ENCODE data around the gene SDK2. TPM values are rescaled to one million over a fixed set of nuclear protein-coding genes. Genes with fewer than 3 reads are reported as not detected.
A peak's percentile ranks its signal among the peaks of the same experiment; 100 is the strongest.

SDK2 gene
- total RNA-seq, 2 donors from 2014 or later: 16.5 to 26.3 TPM

DNA sequence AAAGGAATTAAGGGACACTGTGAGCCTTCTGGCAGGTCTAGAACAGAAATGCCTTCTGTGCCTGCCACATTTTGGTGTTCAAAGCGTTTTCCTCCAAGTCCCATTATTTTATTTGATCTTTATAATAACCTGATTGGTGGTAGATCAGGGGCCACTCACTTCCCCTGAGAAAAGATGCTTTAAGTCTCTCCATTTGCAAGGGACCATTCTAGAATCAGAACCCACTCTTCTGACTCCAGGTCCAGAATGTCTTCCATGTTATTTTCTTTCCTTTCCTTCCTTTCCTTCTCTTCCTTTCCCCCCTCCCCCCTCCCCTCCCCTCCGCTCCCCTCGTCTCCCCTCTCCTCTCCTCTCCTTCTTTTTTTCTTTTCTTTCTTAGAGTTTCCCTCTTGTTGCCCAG lies 313.2 kb downstream of the SDK2 start:
- Histone ChIP-seq H3K36me3 (no peaks in the 10 kb centered on the region), H3K27ac (no peak overlapping the region), H3K4me3 (no peak overlapping the region), H3K9me3 (no peaks in the 10 kb centered on the region), H3K27me3 (replicated peaks; ENCODE audit: insufficient read depth) (no peaks in the 10 kb centered on the region), H3K4me1 (replicated peaks) (no peaks in the 10 kb centered on the region)
- 51% methylated on average over 3 of the region's 3 CpGs for WGBS
- TF ChIP-seq POLR2A (IDR thresholded peaks at IDR 0.05): no peak
- TF ChIP-seq, protein P1, sequence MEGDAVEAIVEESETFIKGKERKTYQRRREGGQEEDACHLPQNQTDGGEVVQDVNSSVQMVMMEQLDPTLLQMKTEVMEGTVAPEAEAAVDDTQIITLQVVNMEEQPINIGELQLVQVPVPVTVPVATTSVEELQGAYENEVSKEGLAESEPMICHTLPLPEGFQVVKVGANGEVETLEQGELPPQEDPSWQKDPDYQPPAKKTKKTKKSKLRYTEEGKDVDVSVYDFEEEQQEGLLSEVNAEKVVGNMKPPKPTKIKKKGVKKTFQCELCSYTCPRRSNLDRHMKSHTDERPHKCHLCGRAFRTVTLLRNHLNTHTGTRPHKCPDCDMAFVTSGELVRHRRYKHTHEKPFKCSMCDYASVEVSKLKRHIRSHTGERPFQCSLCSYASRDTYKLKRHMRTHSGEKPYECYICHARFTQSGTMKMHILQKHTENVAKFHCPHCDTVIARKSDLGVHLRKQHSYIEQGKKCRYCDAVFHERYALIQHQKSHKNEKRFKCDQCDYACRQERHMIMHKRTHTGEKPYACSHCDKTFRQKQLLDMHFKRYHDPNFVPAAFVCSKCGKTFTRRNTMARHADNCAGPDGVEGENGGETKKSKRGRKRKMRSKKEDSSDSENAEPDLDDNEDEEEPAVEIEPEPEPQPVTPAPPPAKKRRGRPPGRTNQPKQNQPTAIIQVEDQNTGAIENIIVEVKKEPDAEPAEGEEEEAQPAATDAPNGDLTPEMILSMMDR (IDR thresholded peaks at IDR 0.05): no peak
- TF ChIP-seq POLR2AphosphoS5 (IDR thresholded peaks at IDR 0.05): no peak
- intact Hi-C loops (cut with DNase I): no loop called here
- no peak for DNase-seq (ENCODE audit: low spot score)

DNA sequence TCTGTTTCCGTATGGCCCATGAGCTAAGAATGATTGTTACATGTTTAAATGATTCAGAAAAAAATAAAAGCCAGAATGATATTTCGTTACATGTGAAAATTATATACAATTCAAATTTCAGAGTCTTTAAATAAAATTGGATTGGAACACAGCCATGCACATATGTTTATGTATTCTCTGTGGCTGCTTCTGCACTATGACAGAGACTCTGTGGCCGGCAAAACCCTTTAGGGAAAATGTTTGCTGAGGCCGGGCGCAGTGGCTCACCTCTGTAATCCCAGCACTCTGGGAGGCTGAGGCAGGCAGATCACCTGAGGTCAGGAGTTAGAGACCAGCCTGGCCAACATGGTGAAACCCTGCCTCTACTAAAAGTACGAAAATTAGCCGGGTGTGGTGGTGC lies 316.6 kb downstream of the SDK2 start:
- Histone ChIP-seq H3K36me3 (no peaks in the 10 kb centered on the region), H3K27ac (no peak overlapping the region), H3K27me3 (replicated peaks; ENCODE audit: insufficient read depth) (no peaks in the 10 kb centered on the region), H3K9me3 (no peaks in the 10 kb centered on the region), H3K4me3 (no peak overlapping the region), H3K4me1 (replicated peaks) (no peaks in the 10 kb centered on the region)
- no peak for DNase-seq (ENCODE audit: low spot score)
- TF ChIP-seq POLR2AphosphoS5 (IDR thresholded peaks at IDR 0.05): no peak
- TF ChIP-seq, protein P1 (IDR thresholded peaks at IDR 0.05): no peak
- intact Hi-C loops (cut with DNase I): no loop called here
- WGBS: 92% methylated on average over 7 of the region's 7 CpGs

DNA sequence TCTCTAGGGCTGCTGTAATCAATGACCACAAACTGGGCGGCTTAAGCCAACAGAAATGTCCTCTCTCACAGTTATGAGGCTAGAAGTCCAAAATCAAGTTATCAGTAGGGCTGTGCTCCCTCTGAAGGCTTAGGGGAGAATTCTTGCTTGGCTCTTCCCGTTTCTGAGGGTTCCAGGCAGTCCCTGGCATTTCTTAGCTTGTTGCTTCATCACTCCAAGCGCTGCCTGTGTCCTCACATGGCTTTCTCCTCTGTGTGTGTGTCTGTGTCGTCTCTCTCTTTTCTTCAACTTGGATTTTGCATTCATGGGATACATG lies 318.8 kb downstream of the SDK2 start:
- Histone ChIP-seq H3K36me3 (no peaks in the 10 kb centered on the region), H3K9me3 (no peaks in the 10 kb centered on the region), H3K4me1 (replicated peaks) (no peaks in the 10 kb centered on the region), H3K27ac (no peak overlapping the region), H3K27me3 (replicated peaks; ENCODE audit: insufficient read depth) (no peaks in the 10 kb centered on the region), H3K4me3 (no peak overlapping the region)
- intact Hi-C loops (cut with DNase I): no loop called here
- WGBS: 37% methylated on average over 4 of the region's 4 CpGs
- TF ChIP-seq POLR2A (IDR thresholded peaks at IDR 0.05): no peak
- TF ChIP-seq POLR2AphosphoS5 (IDR thresholded peaks at IDR 0.05): peak; percentile 15
- DNase-seq (ENCODE audit: low spot score): no peak

DNA sequence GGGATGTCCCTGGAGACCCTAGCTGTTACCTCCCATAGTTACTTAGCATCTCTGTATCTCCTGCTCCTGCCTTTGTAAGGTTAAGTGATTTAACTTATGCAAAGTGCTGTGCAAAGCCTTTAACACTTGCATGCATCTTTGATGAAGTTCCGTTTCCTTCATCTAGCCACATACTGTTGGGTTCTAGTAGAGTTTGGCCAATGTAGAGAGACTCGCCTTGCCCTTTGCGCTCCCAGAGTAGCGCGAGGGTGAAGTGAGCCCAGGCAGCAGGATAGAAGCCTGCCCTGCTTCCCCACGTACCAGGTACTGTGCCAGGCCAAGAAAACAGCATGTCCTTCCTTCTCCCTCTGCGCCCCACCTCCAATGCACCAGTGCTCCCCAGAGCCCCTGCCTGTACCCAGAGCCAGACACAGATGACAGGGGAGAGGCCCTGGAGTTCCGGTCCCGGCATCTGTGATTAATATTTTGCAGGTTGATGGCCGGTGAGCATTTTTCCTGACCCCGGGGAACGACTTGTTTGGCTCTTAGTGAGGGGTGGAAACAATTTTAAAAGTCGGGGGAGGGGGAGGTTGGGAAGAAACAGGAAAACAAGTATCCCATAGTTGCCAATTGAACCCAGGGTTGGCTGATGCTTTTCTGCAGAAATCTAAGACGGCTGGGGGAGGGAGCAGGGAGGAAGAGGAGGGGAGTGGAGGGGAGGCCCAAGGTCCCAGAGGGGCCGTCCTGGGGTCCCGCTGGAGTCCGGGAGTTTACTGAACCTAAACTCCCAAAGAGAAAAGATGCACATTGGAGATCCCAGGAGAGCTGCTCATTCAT lies 319.3 kb downstream of the SDK2 start:
- no peaks in the 10 kb centered on the region for H3K27me3 ChIP-seq (replicated peaks; ENCODE audit: insufficient read depth)
- no peaks in the 10 kb centered on the region for H3K36me3 ChIP-seq
- H3K4me1 ChIP-seq (replicated peaks): no peaks in the 10 kb centered on the region
- intact Hi-C loops (cut with DNase I): loop anchor here (5.0 kb wide), 1 partner anchor 32 kb away; no protein-coding TSS in a partner anchor
- no peaks in the 10 kb centered on the region for H3K9me3 ChIP-seq
- 71% methylated on average over 17 of the region's 17 CpGs for WGBS
- no peak overlapping the region for H3K27ac ChIP-seq
- H3K4me3 ChIP-seq: no peak overlapping the region
- TF ChIP-seq POLR2AphosphoS5 (IDR thresholded peaks at IDR 0.05) (no peak), POLR2A (IDR thresholded peaks at IDR 0.05) (no peak)
- TF ChIP-seq, protein P1 (IDR thresholded peaks at IDR 0.05): no peak
- DNase-seq (ENCODE audit: low spot score): no peak

DNA sequence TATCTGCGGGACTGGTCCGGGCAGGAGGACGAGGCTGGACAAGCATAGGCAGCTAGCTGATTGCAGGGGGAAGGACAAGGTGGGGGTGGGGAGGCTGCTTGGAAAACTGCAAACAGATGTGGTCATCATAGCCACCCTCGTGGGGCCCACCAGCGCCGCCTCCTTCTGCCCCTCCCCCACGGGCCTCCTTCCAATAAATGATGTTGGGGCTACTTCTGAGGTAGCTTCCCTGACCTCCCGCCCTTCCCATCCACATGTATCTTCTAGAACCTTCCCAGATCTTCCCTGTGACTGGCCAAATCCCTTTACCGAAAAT lies 320.1 kb downstream of the SDK2 start:
- TF ChIP-seq, protein P1 (IDR thresholded peaks at IDR 0.05): no peak
- no peak for TF ChIP-seq POLR2AphosphoS5 (IDR thresholded peaks at IDR 0.05)
- TF ChIP-seq POLR2A (IDR thresholded peaks at IDR 0.05): no peak
- intact Hi-C loops (cut with DNase I): loop anchor here (5.0 kb wide), 1 partner anchor 33 kb away; no protein-coding TSS in a partner anchor
- 46% methylated on average over 9 of the region's 9 CpGs for WGBS
- Histone ChIP-seq H3K4me3 (no peak overlapping the region), H3K27me3 (replicated peaks; ENCODE audit: insufficient read depth) (no peaks in the 10 kb centered on the region), H3K4me1 (replicated peaks) (no peaks in the 10 kb centered on the region), H3K27ac (no peak overlapping the region), H3K36me3 (no peaks in the 10 kb centered on the region), H3K9me3 (no peaks in the 10 kb centered on the region)
- DNase-seq (ENCODE audit: low spot score): no peak

Measured in prostate gland (tissue), 2 donors.